HG02884 (cell line): ENCODE data around the gene ARL16.
A peak's percentile ranks its signal among the peaks of the same experiment; 100 is the strongest.

Experiments used
- ATAC-seq: cut with Tn5 transposase; IDR thresholded peaks from one replicate; pipeline ENCODE4 v1.9.1; 2021; ENCODE audit warnings: mild to moderate bottlenecking, moderate library complexity; ENCODE audit not compliant: unreplicated experiment

ARL16 gene

GRCh38 chr17:81673561-81674258 is 9.9 kb downstream of the ARL16 start:
- ATAC-seq, result no peak

GRCh38 chr17:81672954-81673353 is 10.6 kb downstream of the ARL16 start:
- ATAC-seq, result no peak

- ATAC-seq, result no peak
Measured at GRCh38 chr17:81672504-81672903, 11.1 kb downstream of the ARL16 start.

- ATAC-seq, result no peak
Measured at GRCh38 chr17:81667754-81668153, 15.8 kb downstream of the ARL16 start.

- peak; percentile 88 for ATAC-seq
Measured at GRCh38 chr17:81666342-81667191, 17.0 kb downstream of the ARL16 start, which contains the start of the genes CCDC137 and OXLD1. Gene CCDC137, plus strand, starts transcription at chr17:81666737. Its CDS starts 30 bp downstream, at chr17:81666767. Gene OXLD1, minus strand, starts transcription at chr17:81666605. Its CDS starts 28 bp downstream, at chr17:81666577.

- peak; percentile 19 for ATAC-seq
Measured at GRCh38 chr17:81666092-81666341, 17.6 kb downstream of the ARL16 start.

- no peak for ATAC-seq
Measured at GRCh38 chr17:81665205-81666091, 18.1 kb downstream of the ARL16 start.

- no peak for ATAC-seq
Measured at GRCh38 chr17:81664051-81664470, 19.5 kb downstream of the ARL16 start.

- ATAC-seq, result no peak
Measured at GRCh38 chr17:81662002-81662401, 21.6 kb downstream of the ARL16 start.

- no peak for ATAC-seq
Measured at GRCh38 chr17:81660441-81660840, 23.2 kb downstream of the ARL16 start.

- no peak for ATAC-seq
Measured at GRCh38 chr17:81659038-81659437, 24.6 kb downstream of the ARL16 start.

GRCh38 chr17:81656835-81657234 is 26.8 kb downstream of the ARL16 start:
- no peak for ATAC-seq

GRCh38 chr17:81656118-81656743 is 27.4 kb downstream of the ARL16 start, which contains the start of gene PDE6G:
Gene PDE6G, minus strand, starts transcription at chr17:81656542. Its CDS starts 3,237 bp downstream, at chr17:81653305.
- no peak for ATAC-seq

- ATAC-seq, result no peak
Measured at GRCh38 chr17:81655378-81656117, 28.0 kb downstream of the ARL16 start.

- ATAC-seq, result no peak
Measured at GRCh38 chr17:81652906-81653771, 30.5 kb downstream of the ARL16 start.

GRCh38 chr17:81651692-81652091 is 31.9 kb downstream of the ARL16 start:
- ATAC-seq, result no peak

- ATAC-seq, result no peak
Measured at GRCh38 chr17:81650951-81651350, 32.6 kb downstream of the ARL16 start.

- ATAC-seq, result no peak
Measured at GRCh38 chr17:81648707-81649085, 34.9 kb downstream of the ARL16 start.
